Activated CD4-positive, CD25-positive, alpha-beta regulatory T cell treated with anti-CD3 and anti-CD28 coated beads, Interleukin-2, amount 50 U/mL, for 16 hours (primary cell): ENCODE measurements around the gene PKD1L1.
"Not testable (repeated sequence)": the region's sequence is repeated elsewhere in the genome, so short reads cannot be mapped to it uniquely, and the experiment has no call there.

Experiments
- DNase-seq: peaks from one replicate; pipeline ENCODE4 v3.0.0-alpha.2; 2020; ENCODE audit warnings: low read depth, low spot score

Gene PKD1L1

GRCh38 chr7:47937711-47938573, 10.3 kb downstream of the PKD1L1 start:
- no peak for DNase-seq

- no peak for DNase-seq
Observed at GRCh38 chr7:47937065-47937687, 11.1 kb downstream of the PKD1L1 start.

DNA sequence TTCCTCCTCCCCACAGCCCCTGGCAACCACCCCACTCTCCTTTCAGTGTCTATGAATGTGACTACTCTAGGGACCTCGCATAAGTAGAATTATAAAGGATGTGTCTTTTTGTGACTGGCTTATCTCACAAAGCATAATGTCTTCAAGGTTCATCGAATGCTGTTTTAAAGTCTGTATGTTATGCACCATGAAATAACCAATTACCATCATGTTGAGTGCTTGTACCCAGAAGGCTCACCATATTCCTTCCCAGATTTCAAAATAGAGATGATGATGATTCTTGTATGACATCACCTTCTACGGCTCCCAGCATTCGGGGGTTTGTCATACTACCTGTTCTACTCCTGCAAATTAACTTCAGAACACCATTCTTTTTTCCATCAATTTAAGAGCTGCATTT, 11.9 kb downstream of the PKD1L1 start:
- DNase-seq: no peak

DNA sequence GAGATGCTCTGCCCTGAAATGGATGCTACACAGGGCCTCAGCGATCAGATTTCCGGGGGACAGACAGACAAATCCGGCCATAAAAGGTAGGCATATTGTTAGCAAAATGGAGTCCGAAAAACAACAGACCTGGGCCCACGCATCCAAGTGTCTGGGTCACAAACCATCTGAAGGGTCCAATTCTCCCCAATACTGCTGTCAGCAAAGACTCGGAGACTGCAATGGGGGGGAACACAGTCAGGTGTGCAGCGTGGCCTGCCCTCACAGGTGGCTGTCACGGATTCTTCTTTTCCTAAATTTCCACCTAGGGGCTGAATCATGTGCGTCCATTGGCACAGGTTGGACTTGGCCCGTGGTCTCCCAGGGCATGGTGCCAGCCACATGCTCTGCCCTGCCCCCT, 12.9 kb downstream of the PKD1L1 start:
- DNase-seq: no peak

DNA sequence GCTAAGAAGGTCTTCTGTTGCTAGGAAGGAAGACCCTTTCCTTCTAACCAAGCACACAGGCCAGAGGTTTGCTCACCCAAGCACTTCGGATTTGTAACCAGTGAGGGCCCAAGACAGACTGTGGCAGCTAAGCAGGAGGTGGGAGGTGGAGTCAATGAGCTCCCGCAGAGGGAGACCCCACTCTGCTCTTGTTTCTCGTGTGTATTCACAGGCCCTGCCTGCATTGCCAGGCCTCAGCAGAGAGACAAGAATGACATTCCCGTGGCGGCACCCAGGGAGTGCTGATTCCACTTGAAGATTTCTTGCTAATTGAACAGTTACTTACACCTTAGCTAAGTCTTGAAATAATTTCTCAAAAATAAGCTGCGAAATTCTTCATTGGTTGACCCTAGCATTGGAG, 13.4 kb downstream of the PKD1L1 start:
- DNase-seq: no peak

- DNase-seq: no peak
Observed at GRCh38 chr7:47933215-47933614, 15.1 kb downstream of the PKD1L1 start.

DNA sequence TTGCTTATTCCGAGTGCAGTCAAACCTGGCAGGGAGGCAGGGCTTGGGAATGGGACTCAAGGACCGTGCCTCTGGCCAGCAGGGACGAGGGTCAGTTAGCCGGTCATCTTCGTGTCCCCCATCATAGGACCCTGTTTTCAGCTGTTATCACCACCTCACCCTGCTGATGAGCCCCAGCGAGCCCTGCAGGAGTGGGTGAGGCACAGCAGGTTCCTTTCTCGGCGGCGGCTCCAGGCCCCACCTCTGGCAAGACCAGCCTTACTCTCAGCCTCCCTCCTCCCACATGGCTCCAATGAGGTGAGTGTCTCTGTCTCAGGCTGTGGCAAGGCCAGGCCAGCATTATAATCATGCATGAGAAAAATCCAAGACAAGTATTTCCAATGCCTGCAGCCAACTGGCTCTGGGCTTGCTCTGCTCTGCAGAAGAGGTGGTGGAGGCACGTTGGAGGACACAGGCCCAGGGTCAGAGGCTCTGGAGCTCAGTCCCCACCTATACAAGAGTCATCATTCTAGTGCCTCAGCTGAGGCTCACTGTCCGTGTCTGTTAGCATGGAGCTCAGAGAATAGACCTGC, 15.7 kb downstream of the PKD1L1 start:
- DNase-seq: no peak

- DNase-seq: no peak
Observed at GRCh38 chr7:47932016-47932415, 16.2 kb downstream of the PKD1L1 start.

GRCh38 chr7:47931005-47932004, 17.0 kb downstream of the PKD1L1 start:
- DNase-seq: no peak

DNA sequence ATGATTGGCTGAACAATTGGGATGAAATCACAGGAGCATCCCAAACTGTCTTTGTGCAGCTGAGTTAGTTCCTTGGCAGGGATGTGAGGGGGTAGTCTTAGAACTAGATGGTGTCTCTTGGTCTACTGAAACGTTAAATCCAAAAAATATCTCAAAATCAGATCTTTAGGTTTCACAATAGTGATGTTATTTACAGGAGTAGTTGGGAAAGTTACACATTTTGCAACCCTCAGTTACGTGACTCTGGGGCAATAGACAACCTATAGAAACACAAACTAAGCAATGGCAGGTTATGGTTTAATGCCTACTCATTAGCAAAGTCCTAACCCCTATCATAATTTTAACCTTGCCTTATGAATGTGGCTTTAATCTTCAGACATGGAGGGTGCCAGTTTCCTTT, 24.0 kb downstream of the PKD1L1 start:
- DNase-seq: no peak

- not testable (repeated sequence) for DNase-seq
Observed at GRCh38 chr7:47923081-47923875, 25.0 kb downstream of the PKD1L1 start.

GRCh38 chr7:47916514-47916913, 31.8 kb downstream of the PKD1L1 start:
- DNase-seq: not testable (repeated sequence)

DNA sequence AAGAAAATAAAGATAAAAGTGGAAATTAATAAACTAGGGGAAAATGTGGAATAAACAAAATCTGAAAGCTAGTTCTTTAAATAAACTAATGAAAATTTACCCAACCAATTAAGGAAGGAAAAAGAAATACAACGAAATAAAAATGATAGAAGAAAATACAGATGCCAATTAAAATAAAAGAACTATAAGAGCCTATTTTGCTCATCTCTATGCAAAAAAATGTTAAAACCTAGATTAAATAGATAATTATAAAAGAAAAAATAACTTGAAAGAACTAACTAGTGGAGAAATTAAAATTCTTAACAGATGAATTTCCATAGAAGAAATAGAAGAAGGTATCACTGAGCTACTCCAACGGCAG, 32.7 kb downstream of the PKD1L1 start:
- DNase-seq: no peak

DNA sequence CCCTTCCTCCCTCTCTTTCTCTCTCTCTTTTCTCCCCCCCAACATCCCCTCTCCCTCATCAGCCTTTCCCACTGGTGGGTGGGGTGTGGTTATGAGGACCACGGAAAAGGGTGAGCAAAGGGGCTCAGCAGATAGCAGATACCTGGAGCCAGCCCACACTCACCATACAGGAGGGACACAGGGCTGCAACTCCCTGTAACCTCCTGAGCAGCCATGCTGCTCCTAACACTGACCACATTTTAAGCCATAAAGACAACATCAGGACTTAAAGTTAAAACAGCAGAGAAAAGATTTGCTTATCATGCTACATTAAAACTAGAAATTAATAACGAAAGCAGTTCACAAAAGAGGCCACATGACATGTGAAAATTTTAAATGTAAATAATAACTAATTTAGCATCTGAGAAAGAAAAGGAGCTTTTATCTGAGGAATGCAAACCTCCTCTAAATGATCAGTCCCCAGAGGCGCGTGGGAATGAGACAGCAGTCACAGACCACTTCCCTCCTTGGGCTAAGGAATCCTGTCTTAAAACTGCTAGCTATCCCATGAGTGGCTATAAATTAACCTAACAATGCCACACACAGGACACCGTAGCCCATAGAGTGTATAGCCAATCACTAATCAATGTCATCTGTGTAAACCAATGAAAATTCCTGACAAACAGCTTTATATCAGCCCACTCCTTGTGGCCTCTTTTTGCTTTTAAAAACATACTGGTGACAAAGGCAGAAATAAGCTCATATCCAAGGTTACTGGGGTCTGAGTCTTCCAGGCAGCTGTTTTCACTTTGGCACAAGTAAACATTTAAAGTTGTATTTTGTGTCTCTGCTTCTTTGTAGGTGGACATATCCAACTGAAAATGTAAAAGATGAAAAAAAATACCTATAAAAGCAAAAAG, 33.3 kb downstream of the PKD1L1 start:
- DNase-seq: no peak

- no peak for DNase-seq
Observed at GRCh38 chr7:47912332-47912731, 35.9 kb downstream of the PKD1L1 start.

- DNase-seq: no peak
Observed at GRCh38 chr7:47908720-47909119, 39.5 kb downstream of the PKD1L1 start.

- DNase-seq: no peak
Observed at GRCh38 chr7:47907981-47908616, 40.2 kb downstream of the PKD1L1 start.

DNA sequence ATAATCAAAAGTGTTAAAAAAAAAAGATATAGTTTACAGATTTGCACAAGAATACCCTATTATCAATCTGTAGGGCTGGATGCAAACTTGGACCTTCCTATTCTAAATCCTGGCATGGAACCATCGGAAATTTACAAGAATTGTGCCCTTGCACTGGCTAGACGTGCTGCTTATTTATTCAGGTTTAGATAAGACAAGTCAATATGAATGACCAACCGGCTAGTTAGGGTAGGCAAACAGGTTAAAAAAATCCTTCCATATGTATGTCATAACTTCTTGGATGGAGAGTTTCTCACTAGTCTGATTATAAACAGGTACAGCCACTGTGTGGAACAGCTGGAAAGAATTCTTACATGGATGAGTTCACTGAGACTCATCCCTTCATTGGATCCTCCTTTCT, 41.4 kb downstream of the PKD1L1 start:
- DNase-seq: no peak
